ENCODE results near the gene ATF7IP. TPM values are rescaled to one million over a fixed set of nuclear protein-coding genes. Genes with fewer than 3 reads are reported as not detected.

ATF7IP gene
- total RNA-seq, 4 donors from 2014 or later, result 53.7 to 70.3 (median 56.3) TPM

DNA sequence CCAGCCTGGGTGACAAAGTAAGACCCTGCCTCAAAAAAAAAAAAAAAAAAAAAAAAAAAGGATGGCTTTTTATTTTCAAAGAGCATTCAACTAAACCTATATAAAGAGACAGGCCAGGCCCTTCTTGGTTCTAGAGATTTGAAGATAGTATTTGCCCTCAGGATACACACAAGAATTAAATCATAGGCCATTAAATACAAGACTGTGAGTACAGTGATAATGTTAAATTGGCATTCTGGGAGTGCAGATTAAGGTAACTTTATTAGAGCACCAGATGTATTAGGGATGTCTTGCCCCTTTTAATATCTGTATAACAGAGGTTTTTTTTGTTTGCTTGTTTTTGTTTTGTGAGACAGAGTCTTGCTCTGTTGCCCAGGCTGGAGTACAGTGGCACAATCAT, 61.3 kb downstream of the ATF7IP start:
- no peak for TF ChIP-seq CTCF (IDR thresholded peaks at IDR 0.05; ENCODE audit: low read depth)

- TF ChIP-seq CTCF (IDR thresholded peaks at IDR 0.05; ENCODE audit: low read depth), result no peak
Measured at GRCh38 chr12:14427929-14428328, 62.4 kb downstream of the ATF7IP start.

- TF ChIP-seq CTCF (IDR thresholded peaks at IDR 0.05; ENCODE audit: low read depth), result no peak
Measured at GRCh38 chr12:14430394-14430986, 65.0 kb downstream of the ATF7IP start.

- TF ChIP-seq CTCF (IDR thresholded peaks at IDR 0.05; ENCODE audit: low read depth), result no peak
Measured at GRCh38 chr12:14431975-14432374, 66.5 kb downstream of the ATF7IP start.

- no peak for TF ChIP-seq CTCF (IDR thresholded peaks at IDR 0.05; ENCODE audit: low read depth)
Measured at GRCh38 chr12:14435627-14436026, 70.1 kb downstream of the ATF7IP start.

GRCh38 chr12:14442221-14442881, 76.9 kb downstream of the ATF7IP start:
- TF ChIP-seq CTCF (IDR thresholded peaks at IDR 0.05; ENCODE audit: low read depth), result no peak

DNA sequence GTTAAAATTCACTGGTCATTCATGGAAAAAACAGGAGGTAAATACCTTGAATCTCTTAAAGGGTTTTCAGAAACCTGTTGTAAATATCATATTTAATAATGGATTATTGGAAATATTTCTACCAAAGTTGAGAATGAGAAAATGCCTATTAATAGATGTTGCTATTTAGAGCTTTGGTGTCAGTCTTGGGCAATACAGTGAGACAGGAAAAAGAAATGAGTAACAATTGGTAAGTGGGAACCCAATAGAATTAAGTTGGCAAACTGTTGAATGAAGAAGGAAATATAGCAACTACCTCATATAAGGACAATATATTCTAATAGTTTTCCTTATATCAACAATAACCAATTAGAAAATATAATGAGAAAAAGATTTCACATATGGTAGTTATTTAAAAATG, 78.0 kb downstream of the ATF7IP start:
- TF ChIP-seq CTCF (IDR thresholded peaks at IDR 0.05; ENCODE audit: low read depth), result no peak
